HepG2 (cell line): Measurements from ENCODE around the gene WDR54. TPM values are rescaled to one million over a fixed set of nuclear protein-coding genes. Genes with fewer than 3 reads are reported as not detected.

Experiments used
- ARNT2 ChIP-seq: sonication (generic); formaldehyde crosslinking; IDR thresholded peaks from 2 replicates; pipeline ENCODE4 v1.8.0; 2022; ENCODE audit warnings: mild to moderate bottlenecking, low read depth, missing genetic modification reagents, moderate library complexity
- ATM ChIP-seq: fragments of 450-650 bp; IDR thresholded peaks from 2 replicates; pipeline ENCODE4 v1.7.1; 2017; ENCODE audit warnings: mild to moderate bottlenecking, borderline replicate concordance
- CCDC6 ChIP-seq: sonication (generic); formaldehyde crosslinking; IDR thresholded peaks from 2 replicates; pipeline ENCODE4 v1.8.1; 2022; ENCODE audit warnings: mild to moderate bottlenecking, missing genetic modification reagents, moderate library complexity
- ELF3 ChIP-seq: IDR thresholded peaks from 2 replicates; pipeline ENCODE4 v1.6.1; 2016; ENCODE audit warnings: missing genetic modification reagents, missing compliant biosample characterization
- GTF3A ChIP-seq: sonication (generic); formaldehyde crosslinking; conservative IDR thresholded peaks from 2 replicates; pipeline ENCODE4 v1.4.0; 2020; ENCODE audit warnings: mild to moderate bottlenecking, missing genetic modification reagents
- ISL2 ChIP-seq: sonication (generic); formaldehyde crosslinking; IDR thresholded peaks from 2 replicates; pipeline ENCODE4 v1.5.0; 2020; ENCODE audit warnings: missing genetic modification reagents
- KAT2B ChIP-seq: fragments of 150-350 bp; IDR thresholded peaks from 2 replicates; pipeline ENCODE4 v1.6.1; 2014; ENCODE audit warnings: low read depth, low read length, borderline replicate concordance
- POLR2G ChIP-seq: fragments of 200-400 bp; formaldehyde crosslinking; IDR thresholded peaks from 2 replicates; pipeline ENCODE4 v1.6.1; 2018; ENCODE audit warnings: mild to moderate bottlenecking, low read depth, low read length, moderate library complexity
- RAD21 ChIP-seq: fragments of 450-650 bp; formaldehyde crosslinking; IDR thresholded peaks from 2 replicates; pipeline ENCODE4 v1.5.0; 2020; ENCODE audit warnings: mild to moderate bottlenecking
- RBFOX2 ChIP-seq: fragments of 200-400 bp; formaldehyde crosslinking; IDR thresholded peaks from 2 replicates; pipeline ENCODE4 v1.6.1; 2017; ENCODE audit warnings: low read depth, mild to moderate bottlenecking, low read length
- RBM22 ChIP-seq: fragments of 200-400 bp; formaldehyde crosslinking; optimal IDR thresholded peaks from 2 replicates; pipeline ENCODE3; 2017; ENCODE audit warnings: mild to moderate bottlenecking, low read length, moderate library complexity
- SMC3 ChIP-seq: IDR thresholded peaks from 2 replicates; pipeline ENCODE4 v1.6.1; 2011; ENCODE audit warnings: low read length, improper control_type of control experiment
- SUZ12 ChIP-seq: fragments of 150-350 bp; IDR thresholded peaks from 2 replicates; pipeline ENCODE4 v1.6.1; 2014; ENCODE audit warnings: low read depth, low read length
- ZMYM4 ChIP-seq: sonication (generic); formaldehyde crosslinking; IDR thresholded peaks from 2 replicates; pipeline ENCODE4 v1.8.1; 2023; ENCODE audit warnings: mild to moderate bottlenecking, missing genetic modification reagents
- ZNF383 ChIP-seq: sonication (generic); formaldehyde crosslinking; IDR thresholded peaks from 2 replicates; pipeline ENCODE4 v1.4.0; 2020; ENCODE audit warnings: missing genetic modification reagents, mild to moderate bottlenecking, borderline replicate concordance
- ZNF567 ChIP-seq: sonication (generic); formaldehyde crosslinking; IDR thresholded peaks from 2 replicates; pipeline ENCODE4 v1.8.1; 2023; ENCODE audit warnings: mild to moderate bottlenecking, missing genetic modification reagents, borderline replicate concordance
- ZNF660 ChIP-seq: sonication (generic); formaldehyde crosslinking; IDR thresholded peaks from 2 replicates; pipeline ENCODE4 v1.5.1; 2020; ENCODE audit warnings: mild to moderate bottlenecking, low read depth, missing genetic modification reagents, borderline replicate concordance
- polyA plus RNA-seq, 8 experiments: library from polyadenylated mRNA; depleted of rRNA in 3 of 8; stranded (reverse) in 7 of 8; unstranded in 1 of 8; fragments of >200 nt; fragmentation: Illumina TruSeq in 4 of 8; extraction: Trizol in 4 of 8; gene quantifications; 2 replicates each; pipeline versions ENCODE4 v1.2.1 to v1.2.3, GENCODE V29; 2011 to 2016; ENCODE audit warnings: low read depth in 4 of 8, missing spikeins in 1 of 8, mixed read lengths in 1 of 8; ENCODE audit not compliant: insufficient read depth in 1 of 8
- total RNA-seq, 5 experiments: library from RNA; depleted of rRNA; stranded (reverse); fragments of >200 nt; fragmentation: Illumina TruSeq; extraction: Trizol; gene quantifications; 2 replicates each; pipeline ENCODE4 v1.2.3, GENCODE V29; 2016; ENCODE audit warnings: low read depth in 1 of 5
- TF ChIP-seq, protein P1 (sequence below): sonication (generic); formaldehyde crosslinking; IDR thresholded peaks from 2 replicates; pipeline ENCODE4 v1.8.1; 2023; ENCODE audit warnings: mild to moderate bottlenecking, missing genetic modification reagents
- TF ChIP-seq, protein P2 (sequence below): sonication (generic); formaldehyde crosslinking; IDR thresholded peaks from 2 replicates; pipeline ENCODE4 v1.5.0; 2020; ENCODE audit warnings: missing genetic modification reagents, mild to moderate bottlenecking, borderline replicate concordance
- TF ChIP-seq, protein P3 (sequence below), 2 experiments: sonication (generic) in 1 of 2; formaldehyde crosslinking in 1 of 2; IDR thresholded peaks; 2 replicates each; pipeline versions ENCODE4 v1.4.0 to v1.6.1; 2018 to 2020; ENCODE audit warnings: missing genetic modification reagents in 2 of 2, borderline replicate concordance in 1 of 2, low read depth in 1 of 2, mild to moderate bottlenecking in 1 of 2, missing biosample characterization in 1 of 2
- TF ChIP-seq, protein P4 (sequence below): sonication (generic); formaldehyde crosslinking; IDR thresholded peaks from 2 replicates; pipeline ENCODE4 v1.4.0; 2020; ENCODE audit warnings: mild to moderate bottlenecking, missing genetic modification reagents
- TF ChIP-seq, protein P5 (sequence below): sonication (generic); formaldehyde crosslinking; IDR thresholded peaks from 2 replicates; pipeline ENCODE4 v1.4.0; 2020; ENCODE audit warnings: mild to moderate bottlenecking, missing genetic modification reagents
- TF ChIP-seq, protein P6 (sequence below): sonication (generic); formaldehyde crosslinking; IDR thresholded peaks from 2 replicates; pipeline ENCODE4 v1.8.1; 2023; ENCODE audit warnings: mild to moderate bottlenecking, inconsistent platforms, moderate library complexity, missing genetic modification reagents, borderline replicate concordance

Gene WDR54
- total and polyA plus RNA-seq, 2 of the 13 experiments (the other 11 are each of a cell fraction or from before 2014, with no cell fraction given): 2.0 to 17.3 TPM

DNA sequence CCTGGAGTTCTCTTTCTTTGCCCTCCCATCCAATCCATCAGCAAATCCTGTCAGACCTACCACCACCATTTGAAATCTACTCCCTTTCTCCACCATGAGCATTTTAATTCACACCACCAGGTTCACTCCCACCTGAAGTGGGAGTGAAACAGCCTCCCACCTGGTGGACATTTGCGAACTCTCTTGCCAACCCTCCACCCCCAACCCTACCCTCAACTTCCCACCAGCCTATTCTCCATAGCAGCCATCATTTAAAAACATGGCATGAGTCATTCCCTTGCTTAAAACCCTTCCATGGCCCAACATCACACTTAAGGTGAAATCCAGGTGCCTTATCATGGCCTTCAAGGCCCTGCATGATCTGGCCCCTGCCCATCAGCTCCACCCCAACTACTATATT, 16.7 kb downstream of the WDR54 start (continued):
- TF ChIP-seq, protein P1, sequence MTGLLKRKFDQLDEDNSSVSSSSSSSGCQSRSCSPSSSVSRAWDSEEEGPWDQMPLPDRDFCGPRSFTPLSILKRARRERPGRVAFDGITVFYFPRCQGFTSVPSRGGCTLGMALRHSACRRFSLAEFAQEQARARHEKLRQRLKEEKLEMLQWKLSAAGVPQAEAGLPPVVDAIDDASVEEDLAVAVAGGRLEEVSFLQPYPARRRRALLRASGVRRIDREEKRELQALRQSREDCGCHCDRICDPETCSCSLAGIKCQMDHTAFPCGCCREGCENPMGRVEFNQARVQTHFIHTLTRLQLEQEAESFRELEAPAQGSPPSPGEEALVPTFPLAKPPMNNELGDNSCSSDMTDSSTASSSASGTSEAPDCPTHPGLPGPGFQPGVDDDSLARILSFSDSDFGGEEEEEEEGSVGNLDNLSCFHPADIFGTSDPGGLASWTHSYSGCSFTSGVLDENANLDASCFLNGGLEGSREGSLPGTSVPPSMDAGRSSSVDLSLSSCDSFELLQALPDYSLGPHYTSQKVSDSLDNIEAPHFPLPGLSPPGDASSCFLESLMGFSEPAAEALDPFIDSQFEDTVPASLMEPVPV (CRISPR knock-in tag): no peak
- TF ChIP-seq ELF3 (CRISPR knock-in tag) (no peak), RAD21 (CRISPR knock-in tag) (0 out of 2 replicates have a peak, but pooled peaks have one; percentile 15), ATM (no peak), KAT2B (no peak), RBM22 (peak; percentile 11), POLR2G (peak; percentile 21; the same call in 1 of the 2 replicates), ZNF567 (CRISPR knock-in tag) (no peak), CCDC6 (CRISPR knock-in tag) (no peak), SMC3 (peak; percentile 0; the same call in 1 of the 2 replicates), ZNF660 (no peak), ZMYM4 (CRISPR knock-in tag) (no peak), SUZ12 (no peak), ZNF383 (no peak), GTF3A (CRISPR knock-in tag) (no peak), ISL2 (CRISPR knock-in tag) (no peak), ARNT2 (CRISPR knock-in tag) (no peak), RBFOX2 (peak; percentile 45; the same call in 1 of the 2 replicates)
- TF ChIP-seq, protein P2, sequence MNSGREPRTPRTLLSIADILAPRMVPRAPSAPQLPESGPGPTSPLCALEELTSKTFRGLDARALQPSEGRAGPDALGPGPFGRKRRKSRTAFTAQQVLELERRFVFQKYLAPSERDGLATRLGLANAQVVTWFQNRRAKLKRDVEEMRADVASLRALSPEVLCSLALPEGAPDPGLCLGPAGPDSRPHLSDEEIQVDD (CRISPR knock-in tag): no peak
- TF ChIP-seq, protein P3, sequence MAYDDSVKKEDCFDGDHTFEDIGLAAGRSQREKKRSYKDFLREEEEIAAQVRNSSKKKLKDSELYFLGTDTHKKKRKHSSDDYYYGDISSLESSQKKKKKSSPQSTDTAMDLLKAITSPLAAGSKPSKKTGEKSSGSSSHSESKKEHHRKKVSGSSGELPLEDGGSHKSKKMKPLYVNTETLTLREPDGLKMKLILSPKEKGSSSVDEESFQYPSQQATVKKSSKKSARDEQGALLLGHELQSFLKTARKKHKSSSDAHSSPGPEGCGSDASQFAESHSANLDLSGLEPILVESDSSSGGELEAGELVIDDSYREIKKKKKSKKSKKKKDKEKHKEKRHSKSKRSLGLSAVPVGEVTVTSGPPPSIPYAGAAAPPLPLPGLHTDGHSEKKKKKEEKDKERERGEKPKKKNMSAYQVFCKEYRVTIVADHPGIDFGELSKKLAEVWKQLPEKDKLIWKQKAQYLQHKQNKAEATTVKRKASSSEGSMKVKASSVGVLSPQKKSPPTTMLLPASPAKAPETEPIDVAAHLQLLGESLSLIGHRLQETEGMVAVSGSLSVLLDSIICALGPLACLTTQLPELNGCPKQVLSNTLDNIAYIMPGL (CRISPR knock-in tag; IDR thresholded peaks at IDR 0.05; ENCODE audit: borderline replicate concordance in 1 of 2, low read depth in 1 of 2): no peak
- TF ChIP-seq, protein P4, sequence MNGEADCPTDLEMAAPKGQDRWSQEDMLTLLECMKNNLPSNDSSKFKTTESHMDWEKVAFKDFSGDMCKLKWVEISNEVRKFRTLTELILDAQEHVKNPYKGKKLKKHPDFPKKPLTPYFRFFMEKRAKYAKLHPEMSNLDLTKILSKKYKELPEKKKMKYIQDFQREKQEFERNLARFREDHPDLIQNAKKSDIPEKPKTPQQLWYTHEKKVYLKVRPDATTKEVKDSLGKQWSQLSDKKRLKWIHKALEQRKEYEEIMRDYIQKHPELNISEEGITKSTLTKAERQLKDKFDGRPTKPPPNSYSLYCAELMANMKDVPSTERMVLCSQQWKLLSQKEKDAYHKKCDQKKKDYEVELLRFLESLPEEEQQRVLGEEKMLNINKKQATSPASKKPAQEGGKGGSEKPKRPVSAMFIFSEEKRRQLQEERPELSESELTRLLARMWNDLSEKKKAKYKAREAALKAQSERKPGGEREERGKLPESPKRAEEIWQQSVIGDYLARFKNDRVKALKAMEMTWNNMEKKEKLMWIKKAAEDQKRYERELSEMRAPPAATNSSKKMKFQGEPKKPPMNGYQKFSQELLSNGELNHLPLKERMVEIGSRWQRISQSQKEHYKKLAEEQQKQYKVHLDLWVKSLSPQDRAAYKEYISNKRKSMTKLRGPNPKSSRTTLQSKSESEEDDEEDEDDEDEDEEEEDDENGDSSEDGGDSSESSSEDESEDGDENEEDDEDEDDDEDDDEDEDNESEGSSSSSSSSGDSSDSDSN (CRISPR knock-in tag): no peak
- TF ChIP-seq, protein P5, sequence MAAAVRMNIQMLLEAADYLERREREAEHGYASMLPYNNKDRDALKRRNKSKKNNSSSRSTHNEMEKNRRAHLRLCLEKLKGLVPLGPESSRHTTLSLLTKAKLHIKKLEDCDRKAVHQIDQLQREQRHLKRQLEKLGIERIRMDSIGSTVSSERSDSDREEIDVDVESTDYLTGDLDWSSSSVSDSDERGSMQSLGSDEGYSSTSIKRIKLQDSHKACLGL (CRISPR knock-in tag): no peak
- TF ChIP-seq, protein P6, sequence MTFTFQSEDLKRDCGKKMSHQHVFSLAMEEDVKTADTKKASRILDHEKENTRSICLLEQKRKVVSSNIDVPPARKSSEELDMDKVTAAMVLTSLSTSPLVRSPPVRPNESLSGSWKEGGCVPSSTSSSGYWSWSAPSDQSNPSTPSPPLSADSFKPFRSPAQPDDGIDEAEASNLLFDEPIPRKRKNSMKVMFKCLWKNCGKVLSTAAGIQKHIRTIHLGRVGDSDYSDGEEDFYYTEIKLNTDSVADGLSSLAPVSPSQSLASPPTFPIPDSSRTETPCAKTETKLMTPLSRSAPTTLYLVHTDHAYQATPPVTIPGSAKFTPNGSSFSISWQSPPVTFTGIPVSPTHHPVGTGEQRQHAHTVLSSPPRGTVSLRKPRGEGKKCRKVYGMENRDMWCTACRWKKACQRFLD (CRISPR knock-in tag): no peak
- TF ChIP-seq, all 625 proteins: peak for 6
